Measurements from ENCODE around the gene R3HDM2. TPM values are rescaled to one million over a fixed set of nuclear protein-coding genes. Genes with fewer than 3 reads are reported as not detected.

Gene R3HDM2
- total RNA-seq, 1 donor from 2014 or later: 19.2 TPM

GRCh38 chr12:57220770-57221168 lies 210.1 kb downstream of the R3HDM2 start:
- Histone ChIP-seq H3K36me3 (ENCODE audit: insufficient read depth, low read length) (no peaks in the 10 kb centered on the region), H3K4me1 (ENCODE audit: insufficient read depth, low read length) (peaks cover 14% of the 10 kb centered on the region), H3K27me3 (ENCODE audit: insufficient read depth, low read length) (peaks cover 68% of the 10 kb centered on the region), H3K27ac (ENCODE audit: low read depth, low read length) (no peak overlapping the region), H4K20me1 (ENCODE audit: insufficient read depth, low read length) (peaks cover 38% of the 10 kb centered on the region), H3K9ac (ENCODE audit: low read length) (no peak overlapping the region), H3K4me2 (ENCODE audit: low read length) (no peak overlapping the region), H3K79me2 (ENCODE audit: insufficient read depth, low read length) (no peaks in the 10 kb centered on the region), H2AFZ (ENCODE audit: low read depth, low read length) (no peak overlapping the region), H3K4me3 (ENCODE audit: insufficient read depth, low read depth, low read length) (no peak overlapping the region), H3K9me3 (ENCODE audit: insufficient read depth, low read depth, low read length) (peaks cover 3% of the 10 kb centered on the region)
- Mint-ChIP-seq H3K27me3 (ENCODE audit: low read depth, unreplicated experiment) (peaks cover 75% of the 10 kb centered on the region), H3K4me3 (ENCODE audit: unreplicated experiment) (no peak overlapping the region), H3K4me1 (ENCODE audit: low read depth, unreplicated experiment) (peaks cover 17% of the 10 kb centered on the region), H3K9me3 (ENCODE audit: unreplicated experiment) (peaks cover 4% of the 10 kb centered on the region), H3K36me3 (ENCODE audit: low read depth, unreplicated experiment) (peaks cover 8% of the 10 kb centered on the region), H3K27ac (ENCODE audit: unreplicated experiment) (no peak overlapping the region)
- no peak for TF ChIP-seq CTCF (IDR thresholded peaks at IDR 0.05; ENCODE audit: insufficient read depth, low read depth, low read length)
- no peak for TF ChIP-seq EZH2 (IDR thresholded peaks at IDR 0.05; ENCODE audit: insufficient read depth, low read length)
- DNase-seq (ENCODE audit: low read depth) (no peak), FAIRE-seq (no peak)

DNA sequence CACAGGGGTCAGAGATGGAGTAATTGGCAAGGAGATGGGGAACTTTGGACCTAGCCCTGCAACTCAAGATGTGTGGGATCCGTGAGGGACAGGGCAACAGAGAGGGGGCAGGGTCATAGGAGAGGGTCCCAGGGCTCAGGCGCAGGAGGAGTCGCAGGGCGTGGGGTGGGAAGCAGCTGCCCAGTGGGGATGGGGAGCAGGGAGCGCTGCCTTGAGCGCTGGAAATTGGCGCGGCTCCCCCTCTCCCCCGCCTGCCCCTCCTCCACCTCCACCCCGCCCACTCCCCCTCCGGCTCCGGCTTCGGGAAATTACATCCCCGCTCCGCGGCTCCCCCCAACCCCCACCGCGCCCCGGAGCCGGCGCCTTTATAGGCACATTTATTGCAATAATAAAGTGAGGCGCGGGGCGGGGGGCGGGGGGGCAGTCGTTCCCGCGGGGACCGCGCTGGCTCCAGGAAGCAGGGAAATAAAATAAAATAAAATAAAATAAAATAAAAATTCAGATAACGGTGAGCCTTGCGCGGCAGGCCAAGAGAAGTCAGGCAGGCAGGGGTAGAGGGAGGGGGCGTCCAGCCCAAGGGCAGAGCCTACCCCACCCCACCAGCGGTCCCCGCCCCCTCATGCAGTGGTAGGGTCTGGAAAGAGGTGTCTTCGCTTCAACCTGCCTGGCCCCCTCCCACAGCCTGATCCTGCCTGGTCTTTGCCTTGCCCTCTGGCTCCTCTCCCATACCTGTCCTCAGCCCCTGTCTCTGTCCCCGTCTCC lies 210.7 kb downstream of the R3HDM2 start:
- H3K9ac ChIP-seq (ENCODE audit: low read length): no peak overlapping the region
- peaks cover 4% of the 10 kb centered on the region for H3K9me3 Mint-ChIP-seq (ENCODE audit: unreplicated experiment)
- H3K4me1 Mint-ChIP-seq (ENCODE audit: low read depth, unreplicated experiment): peaks cover 23% of the 10 kb centered on the region
- H3K9me3 ChIP-seq (ENCODE audit: insufficient read depth, low read depth, low read length): peaks cover 3% of the 10 kb centered on the region
- no peak for FAIRE-seq
- H3K4me1 ChIP-seq (ENCODE audit: insufficient read depth, low read length): peaks cover 13% of the 10 kb centered on the region
- no peak overlapping the region for H3K27ac Mint-ChIP-seq (ENCODE audit: unreplicated experiment)
- no peak overlapping the region for H3K27ac ChIP-seq (ENCODE audit: low read depth, low read length)
- H3K4me3 ChIP-seq (ENCODE audit: insufficient read depth, low read depth, low read length): no peak overlapping the region
- no peak overlapping the region for H3K4me2 ChIP-seq (ENCODE audit: low read length)
- TF ChIP-seq EZH2 (IDR thresholded peaks at IDR 0.05; ENCODE audit: insufficient read depth, low read length): no peak
- no peak for TF ChIP-seq CTCF (IDR thresholded peaks at IDR 0.05; ENCODE audit: insufficient read depth, low read depth, low read length)
- H3K36me3 Mint-ChIP-seq (ENCODE audit: low read depth, unreplicated experiment): peaks cover 8% of the 10 kb centered on the region
- no peak for DNase-seq (ENCODE audit: low read depth)
- no peak overlapping the region for H3K4me3 Mint-ChIP-seq (ENCODE audit: unreplicated experiment)
- no peaks in the 10 kb centered on the region for H3K36me3 ChIP-seq (ENCODE audit: insufficient read depth, low read length)
- H3K79me2 ChIP-seq (ENCODE audit: insufficient read depth, low read length): no peaks in the 10 kb centered on the region
- peaks cover 69% of the 10 kb centered on the region for H3K27me3 ChIP-seq (ENCODE audit: insufficient read depth, low read length)
- H2AFZ ChIP-seq (ENCODE audit: low read depth, low read length): no peak overlapping the region
- H4K20me1 ChIP-seq (ENCODE audit: insufficient read depth, low read length): peaks cover 44% of the 10 kb centered on the region
- H3K27me3 Mint-ChIP-seq (ENCODE audit: low read depth, unreplicated experiment): peaks cover 76% of the 10 kb centered on the region

All from astrocyte (in vitro differentiated cells and primary cell).